Spinal cord (tissue), 10 donors: Measurements from ENCODE around the gene LYZL1. TPM values are rescaled to one million over a fixed set of nuclear protein-coding genes. Genes with fewer than 3 reads are reported as not detected.
A peak's percentile ranks its signal among the peaks of the same experiment; 100 is the strongest.

Experiments
- DNase-seq, 6 donors: peaks; one replicate each; pipeline versions ENCODE4 v3.0.0 to v3.0.0-alpha.2; 2013 to 2015; ENCODE audit warnings: low spot score in 6 of 6, low read depth in 4 of 6
- H3K27ac ChIP-seq: one replicate; pipeline ENCODE4 v1.5.1; 2013; ENCODE audit warnings: low read depth, low read length, control low read depth
- H3K27me3 ChIP-seq: one replicate; pipeline ENCODE4 v1.6.1; 2013; ENCODE audit warnings: low read length; ENCODE audit not compliant: control insufficient read depth, insufficient read depth
- H3K36me3 ChIP-seq: one replicate; pipeline ENCODE4 v1.6.1; 2013; ENCODE audit warnings: low read length; ENCODE audit not compliant: control insufficient read depth, insufficient read depth
- H3K4me1 ChIP-seq: one replicate; pipeline ENCODE4 v1.6.1; 2013; ENCODE audit warnings: low read length; ENCODE audit not compliant: control insufficient read depth, insufficient read depth
- H3K4me3 ChIP-seq: one replicate; pipeline ENCODE4 v1.5.1; 2013; ENCODE audit warnings: low read depth, low read length, control low read depth
- H3K9me3 ChIP-seq: one replicate; pipeline ENCODE4 v1.6.1; 2013; ENCODE audit warnings: low read length; ENCODE audit not compliant: control insufficient read depth, insufficient read depth
- WGBS: methylation state at CpG from one replicate; pipeline ENCODE4 v1.1.5; 2013; ENCODE audit warnings: missing lambda C conversion rate; ENCODE audit not compliant: insufficient coverage; 5-methylcytosine and 5-hydroxymethylcytosine counted together
- polyA plus RNA-seq, 2 donors: library from polyadenylated mRNA; unstranded; fragments of 120-200 nt; gene quantifications; one replicate each; pipeline ENCODE4 v1.2.1, GENCODE V29; 2013; ENCODE audit not compliant: insufficient read length in 2 of 2
- total RNA-seq, 2 donors: library from RNA; depleted of rRNA in 1 of 2; stranded (reverse); fragments of 120-200 nt in 1 of 2; fragments of >200 nt in 1 of 2; gene quantifications; one replicate each; pipeline versions ENCODE4 v1.2.3 to v1.2.4, GENCODE V29; 2013 to 2014
- donor health status: healthy.

Gene LYZL1
- total and polyA plus RNA-seq, 4 donors = not detected

DNA sequence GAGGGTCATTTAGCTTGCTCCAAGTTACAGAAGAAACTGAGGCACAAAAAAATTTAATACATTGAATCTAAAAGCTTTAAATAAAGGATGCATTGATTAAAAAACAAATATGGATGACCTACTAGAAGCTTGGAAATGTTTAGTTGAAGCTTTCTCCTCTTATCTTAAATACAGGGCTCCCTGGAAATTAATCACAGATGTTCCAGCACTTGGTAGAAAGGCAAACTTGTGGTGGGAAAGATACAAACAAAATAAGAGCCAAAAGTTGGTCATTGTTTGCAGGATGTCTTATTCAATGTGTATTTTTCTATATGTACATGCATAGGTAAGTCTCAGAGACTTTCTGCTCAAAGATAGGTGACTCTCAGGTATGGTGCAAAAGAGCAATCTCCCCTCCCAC lies 40.7 kb upstream of the LYZL1 start:
- Histone ChIP-seq H3K4me3 (no peak overlapping the region), H3K4me1 (peaks cover 13% of the 10 kb centered on the region), H3K36me3 (no peaks in the 10 kb centered on the region), H3K9me3 (no peaks in the 10 kb centered on the region), H3K27ac (no peak overlapping the region), H3K27me3 (no peaks in the 10 kb centered on the region)
- no peak for DNase-seq

DNA sequence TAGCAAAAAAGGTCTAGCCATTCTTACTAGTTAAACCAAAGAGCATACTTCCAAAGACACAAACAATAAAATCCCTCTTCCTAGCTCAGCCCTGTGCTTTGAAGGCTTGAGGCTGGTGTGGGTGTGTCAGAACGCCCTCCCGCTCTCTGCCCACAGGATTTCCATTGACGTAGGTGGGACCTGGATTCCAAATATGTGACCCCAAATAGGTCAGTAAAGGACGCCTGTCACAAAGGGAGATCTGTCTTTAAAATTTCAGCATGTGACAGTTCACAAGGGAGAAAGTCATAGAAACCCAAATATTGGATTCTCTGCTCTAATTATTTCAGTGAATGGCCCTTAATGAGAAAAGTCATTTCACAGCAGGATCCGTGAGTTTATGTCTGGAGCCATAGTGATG lies 39.9 kb upstream of the LYZL1 start:
- no peak overlapping the region for H3K27ac ChIP-seq
- H3K4me1 ChIP-seq = peaks cover 15% of the 10 kb centered on the region
- H3K4me3 ChIP-seq = no peak overlapping the region
- no peaks in the 10 kb centered on the region for H3K27me3 ChIP-seq
- no peaks in the 10 kb centered on the region for H3K9me3 ChIP-seq
- H3K36me3 ChIP-seq = no peaks in the 10 kb centered on the region
- DNase-seq = no peak
- WGBS = 71% methylated on average over 4 of the region's 5 CpGs

DNA sequence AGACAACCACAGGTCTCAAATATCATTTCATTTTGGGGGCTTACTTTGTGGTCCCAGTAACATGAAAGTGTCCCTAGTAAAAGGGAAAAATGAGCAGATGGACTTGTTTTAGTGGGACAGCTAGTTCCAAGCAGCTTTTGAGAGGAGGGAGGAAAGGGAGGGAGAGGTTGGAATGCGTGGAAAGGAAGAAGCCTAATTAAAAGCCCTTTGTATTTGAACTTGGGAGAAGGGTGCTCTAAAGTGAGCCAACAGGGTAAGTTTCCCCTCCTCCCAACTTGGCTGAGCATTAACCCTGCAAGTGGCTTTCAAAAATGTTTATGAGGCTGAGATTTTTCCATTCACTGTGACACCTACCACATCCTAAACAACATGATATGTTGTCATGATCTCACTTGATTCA lies 38.8 kb upstream of the LYZL1 start:
- peaks cover 3% of the 10 kb centered on the region for H3K27me3 ChIP-seq
- WGBS = no CpG with 5 or more reads among the region's 1 CpG

DNA sequence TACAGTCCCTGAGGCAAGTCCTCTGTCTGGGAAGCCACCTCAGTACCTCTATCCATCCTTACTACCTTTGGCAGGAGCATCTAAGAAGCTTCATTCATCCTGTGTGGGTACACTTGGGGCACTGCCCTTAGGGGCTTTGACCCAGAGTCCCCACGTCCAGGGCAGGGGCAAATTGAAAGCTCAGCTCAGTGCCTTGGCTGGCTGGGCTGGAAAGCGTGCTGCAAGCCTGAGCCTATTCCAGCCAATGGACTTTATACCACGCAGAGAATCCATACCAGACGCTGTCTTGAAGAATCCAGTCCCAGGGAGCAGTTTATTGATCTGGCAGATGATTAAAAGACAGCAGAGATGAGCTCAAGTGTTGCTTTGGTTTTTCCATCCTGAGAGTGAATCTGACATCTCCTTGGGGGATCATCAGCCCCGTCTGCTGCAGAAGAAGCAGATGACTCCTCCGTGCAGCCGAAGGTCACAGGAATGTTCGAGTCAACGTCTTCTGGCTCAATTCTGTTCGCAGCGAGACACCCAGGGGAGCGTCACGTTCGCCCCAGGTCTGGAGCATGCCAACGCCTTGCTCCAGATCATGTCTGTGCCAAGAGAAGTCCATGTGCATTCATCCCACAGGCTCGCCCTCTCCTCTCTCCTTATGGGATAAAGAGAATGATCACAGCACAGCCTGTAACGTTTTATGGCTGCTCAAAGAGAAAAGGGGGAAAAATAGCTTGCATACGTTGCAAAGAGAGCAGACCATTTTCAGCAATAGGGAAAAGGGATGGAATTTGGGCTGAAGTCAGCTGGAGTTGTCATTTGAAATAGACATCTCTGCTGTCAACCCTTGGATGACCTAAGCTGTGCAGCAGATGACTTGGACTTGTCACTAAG lies 35.8 kb upstream of the LYZL1 start:
- H3K27me3 ChIP-seq = peaks cover 3% of the 10 kb centered on the region
- H3K4me1 ChIP-seq = peaks cover 17% of the 10 kb centered on the region
- H3K27ac ChIP-seq = no peak overlapping the region
- 55% methylated on average over 16 of the region's 18 CpGs for WGBS
- H3K4me3 ChIP-seq = no peak overlapping the region
- DNase-seq = peak in 2 of 6 donors; percentile 36 to 70
- H3K36me3 ChIP-seq = no peaks in the 10 kb centered on the region
- H3K9me3 ChIP-seq = no peaks in the 10 kb centered on the region

More for the DNA sequence above, 38.8 kb upstream of the LYZL1 start:
- H3K4me1 ChIP-seq = peaks cover 21% of the 10 kb centered on the region
- H3K4me3 ChIP-seq = no peak overlapping the region
- H3K36me3 ChIP-seq = no peaks in the 10 kb centered on the region
- DNase-seq = no peak
- H3K27ac ChIP-seq = no peak overlapping the region
- H3K9me3 ChIP-seq = no peaks in the 10 kb centered on the region

DNA sequence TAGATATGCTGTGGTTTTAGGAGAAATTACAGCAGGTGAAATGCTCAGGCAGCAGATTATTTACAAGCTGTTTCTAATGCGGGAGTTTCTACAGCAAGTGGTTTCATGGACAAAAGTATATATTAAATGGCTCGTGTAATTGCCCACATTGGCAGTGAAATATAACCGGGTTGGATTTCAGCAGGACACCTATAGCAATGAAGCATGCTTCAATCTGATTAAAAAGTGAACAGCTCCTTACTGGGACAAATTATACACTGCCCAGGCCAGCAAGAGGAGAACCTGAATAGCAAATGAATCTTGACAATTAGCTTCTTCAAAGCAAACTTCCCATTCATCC lies 35.2 kb upstream of the LYZL1 start:
- Histone ChIP-seq H3K27me3 (peaks cover 3% of the 10 kb centered on the region), H3K9me3 (no peaks in the 10 kb centered on the region), H3K4me3 (no peak overlapping the region), H3K4me1 (peaks cover 17% of the 10 kb centered on the region), H3K27ac (no peak overlapping the region), H3K36me3 (no peaks in the 10 kb centered on the region)
- no peak for DNase-seq
- 90% methylated on average over 2 of the region's 3 CpGs for whole genome bisulfite sequencing

DNA sequence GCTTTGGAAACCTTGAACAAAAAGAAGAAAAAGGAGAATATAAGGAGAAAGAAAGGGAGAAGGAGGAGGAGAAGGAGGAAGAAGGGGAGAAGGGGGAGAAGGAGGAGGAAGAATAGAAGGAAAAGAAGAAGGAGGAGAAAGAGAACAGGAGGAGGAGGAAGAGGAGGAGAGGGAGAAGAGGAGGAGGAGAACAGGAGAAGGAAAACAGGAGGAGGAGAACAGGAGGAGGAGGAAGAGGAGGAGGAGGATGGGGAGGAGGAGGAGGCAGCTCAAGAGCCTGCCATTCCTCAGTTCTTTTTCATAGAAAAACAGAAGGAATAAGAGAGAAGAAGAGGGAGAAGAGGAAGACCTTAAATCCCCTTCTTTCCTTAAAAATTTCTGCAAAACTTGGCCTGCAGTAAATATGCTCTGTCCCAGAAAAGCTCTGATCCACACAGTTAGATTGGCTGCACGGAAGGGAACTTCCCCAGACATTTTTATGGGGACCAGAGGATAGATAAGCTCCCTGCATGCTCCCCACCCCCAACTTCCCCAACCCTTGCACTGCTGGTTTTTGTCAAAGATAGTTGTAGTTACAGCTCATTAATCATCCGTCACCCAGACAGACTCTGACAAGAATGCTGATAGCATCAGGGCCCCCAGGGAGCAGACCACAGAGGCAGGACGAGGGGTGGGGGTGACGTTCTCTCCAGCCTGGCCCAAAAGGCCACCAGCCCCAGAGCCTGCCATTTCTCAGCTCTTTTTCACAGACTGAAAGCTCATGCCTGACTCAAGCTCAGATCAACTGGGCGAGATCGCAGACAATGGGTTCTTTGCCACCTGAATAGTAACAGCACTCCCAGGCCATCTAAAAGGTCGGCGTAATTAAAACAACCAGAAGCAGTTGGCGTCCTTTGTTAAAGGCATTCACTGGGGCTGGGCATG lies 34.5 kb upstream of the LYZL1 start:
- peaks cover 16% of the 10 kb centered on the region for H3K4me1 ChIP-seq
- H3K27ac ChIP-seq = no peak overlapping the region
- peaks cover 3% of the 10 kb centered on the region for H3K27me3 ChIP-seq
- H3K36me3 ChIP-seq = no peaks in the 10 kb centered on the region
- no peak overlapping the region for H3K4me3 ChIP-seq
- no peaks in the 10 kb centered on the region for H3K9me3 ChIP-seq
- peak in 1 of 6 donors; percentile 19 for DNase-seq
- WGBS = 41% methylated on average over 8 of the region's 9 CpGs

DNA sequence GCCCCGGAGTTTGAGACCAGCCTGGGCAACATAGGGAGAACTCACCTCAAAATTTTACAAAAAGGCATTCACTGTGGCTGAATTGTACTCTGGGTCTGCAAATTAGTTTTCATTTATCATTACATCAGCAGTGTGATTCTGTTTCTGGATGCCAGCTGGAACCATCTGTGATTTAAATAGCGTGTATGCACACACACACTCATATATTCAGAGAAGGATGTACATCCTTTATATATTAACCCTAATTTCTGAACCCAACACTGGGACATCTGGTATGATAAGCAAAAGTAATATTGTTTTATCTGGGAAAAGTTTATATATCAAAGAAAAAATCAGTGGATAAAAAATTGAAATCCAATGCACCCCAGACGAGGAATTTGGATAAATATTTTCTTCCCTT lies 33.8 kb upstream of the LYZL1 start:
- Histone ChIP-seq H3K9me3 (no peaks in the 10 kb centered on the region), H3K36me3 (no peaks in the 10 kb centered on the region), H3K4me1 (peaks cover 13% of the 10 kb centered on the region), H3K27me3 (peaks cover 3% of the 10 kb centered on the region), H3K27ac (no peak overlapping the region), H3K4me3 (no peak overlapping the region)
- WGBS = no CpG with 5 or more reads among the region's 3 CpGs
- DNase-seq = no peak

DNA sequence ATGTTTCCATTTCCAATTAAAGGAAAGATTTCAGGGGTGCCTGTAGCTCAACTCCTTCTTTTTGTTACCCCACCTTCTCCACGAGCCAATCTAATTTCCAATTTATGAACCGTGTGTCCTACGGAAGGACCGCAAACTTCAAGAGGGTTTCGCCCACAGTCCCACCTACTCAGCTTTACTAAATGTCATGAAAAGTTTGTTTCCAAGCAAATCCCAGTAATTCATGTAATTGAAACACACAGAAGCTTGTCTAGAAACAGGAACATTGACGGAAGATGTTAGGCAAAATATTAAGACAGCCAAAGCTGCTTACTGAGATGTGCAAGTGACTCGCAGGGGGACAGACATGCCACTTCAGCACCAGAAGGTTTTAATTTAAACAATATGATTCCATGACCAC lies 32.9 kb upstream of the LYZL1 start:
- Histone ChIP-seq H3K4me1 (peaks cover 13% of the 10 kb centered on the region), H3K36me3 (no peaks in the 10 kb centered on the region), H3K27me3 (peaks cover 3% of the 10 kb centered on the region), H3K27ac (no peak overlapping the region), H3K9me3 (no peaks in the 10 kb centered on the region), H3K4me3 (no peak overlapping the region)
- 79% methylated on average over 5 of the region's 7 CpGs for WGBS
- DNase-seq = no peak

DNA sequence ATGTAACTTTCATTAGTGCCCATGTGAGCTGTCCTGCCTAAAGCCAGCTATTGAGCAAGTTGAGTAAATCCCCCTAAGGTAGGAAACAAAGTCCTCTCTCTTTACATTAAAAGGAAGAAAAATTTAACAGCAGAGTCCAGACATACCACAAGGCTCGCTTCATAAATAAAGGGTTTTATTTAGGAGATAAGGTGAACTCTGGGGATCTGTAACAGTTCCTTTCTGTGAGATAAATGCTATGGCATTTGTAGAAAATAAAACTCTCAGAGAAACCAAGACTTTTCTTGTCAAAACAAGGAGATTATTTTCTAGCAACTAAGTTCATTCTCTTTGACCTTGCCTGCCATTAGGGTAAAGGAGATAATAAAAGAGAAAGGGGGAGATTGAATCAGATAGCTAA lies 32.3 kb upstream of the LYZL1 start:
- no CpG with 5 or more reads among the region's 1 CpG for WGBS
- H3K4me1 ChIP-seq = peaks cover 13% of the 10 kb centered on the region
- no peak overlapping the region for H3K4me3 ChIP-seq
- H3K27me3 ChIP-seq = peaks cover 3% of the 10 kb centered on the region
- H3K36me3 ChIP-seq = no peaks in the 10 kb centered on the region
- H3K27ac ChIP-seq = no peak overlapping the region
- no peaks in the 10 kb centered on the region for H3K9me3 ChIP-seq
- no peak for DNase-seq
